HG02870 (cell line): ENCODE results near the gene EVL.

Experiments
- ATAC-seq: cut with Tn5 transposase; IDR thresholded peaks from one replicate; pipeline ENCODE4 v1.9.1; 2021; ENCODE audit warnings: mild to moderate bottlenecking, moderate library complexity; ENCODE audit not compliant: unreplicated experiment

The EVL gene

DNA sequence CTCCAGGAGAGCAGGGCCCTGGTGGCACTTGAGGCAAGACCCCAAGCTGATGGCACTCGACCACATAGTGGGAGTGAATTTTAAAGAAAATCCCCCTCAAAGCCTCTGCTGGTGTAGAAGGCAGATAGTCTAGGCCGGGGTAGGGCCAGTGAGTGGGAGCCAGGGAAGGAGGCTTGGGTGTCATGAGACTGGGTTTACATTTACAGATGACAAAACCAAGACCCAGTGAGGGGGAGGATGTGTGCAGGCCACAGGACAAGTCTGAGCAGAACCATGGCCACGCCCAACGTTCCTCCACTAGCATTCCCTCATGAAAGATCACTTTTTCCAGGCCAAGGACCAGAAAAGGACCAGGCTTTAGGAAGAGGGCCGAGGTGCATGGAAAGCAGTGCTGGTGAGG lies 42.0 kb downstream of the EVL start:
- ATAC-seq, result no peak

DNA sequence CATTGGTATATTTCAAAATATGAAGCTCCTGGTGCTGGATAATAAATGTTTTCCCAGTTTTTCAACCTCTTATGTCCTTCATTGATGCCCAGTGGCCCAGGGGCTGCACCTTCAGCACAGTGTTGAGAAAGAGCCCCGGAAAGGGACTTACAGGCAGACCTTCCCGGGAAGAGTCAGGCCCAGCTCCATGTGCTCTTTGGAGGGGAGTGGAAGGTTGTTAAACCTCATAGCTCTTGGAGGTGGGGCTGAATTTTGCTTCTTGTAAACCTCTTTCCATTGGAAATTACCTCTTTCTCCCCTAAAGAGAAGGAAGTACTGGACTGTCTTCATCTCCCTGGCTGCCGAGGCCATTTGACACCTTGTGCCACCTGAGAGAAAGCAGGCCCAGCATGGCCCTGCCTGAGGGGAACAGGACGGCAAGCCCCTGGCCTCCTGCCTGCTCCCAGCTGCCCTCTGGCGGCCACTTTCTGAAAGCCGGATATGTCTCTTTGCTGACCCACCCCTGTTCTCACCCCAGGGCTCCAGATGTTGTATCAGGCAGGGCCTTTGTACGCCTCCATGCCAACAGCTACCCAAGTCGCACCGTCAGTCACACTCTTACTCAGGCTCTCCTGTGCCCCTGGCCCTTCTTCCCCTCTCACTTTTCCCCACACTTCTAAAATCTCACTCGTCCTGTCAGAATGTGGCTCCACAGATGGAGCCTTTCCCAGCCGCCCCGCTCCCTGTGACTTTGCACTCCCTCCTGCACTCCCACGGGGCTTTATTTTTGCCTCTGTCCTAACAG lies 43.0 kb downstream of the EVL start:
- ATAC-seq, result peak; percentile 64

- ATAC-seq, result no peak
Measured at GRCh38 chr14:100108840-100109593, 43.8 kb downstream of the EVL start.

DNA sequence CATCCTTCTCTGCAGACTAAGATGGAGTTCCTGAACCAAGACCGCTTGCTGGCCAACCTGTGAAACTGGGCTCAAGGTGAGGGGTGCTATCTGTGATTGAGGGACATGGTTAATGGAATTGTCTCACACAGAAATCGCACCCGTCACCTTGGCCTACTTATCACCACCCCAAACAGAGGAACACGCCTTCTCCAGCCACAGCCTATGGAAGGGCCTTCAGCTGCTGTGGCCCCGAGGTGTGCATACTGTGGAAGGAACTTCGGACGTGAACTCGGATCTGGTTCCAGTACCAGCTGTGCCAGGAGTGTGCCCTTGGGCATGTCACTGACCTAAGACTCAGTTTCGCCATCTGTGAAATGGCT lies 44.4 kb downstream of the EVL start:
- no peak for ATAC-seq

- ATAC-seq, result no peak
Measured at GRCh38 chr14:100110816-100111215, 45.6 kb downstream of the EVL start.

DNA sequence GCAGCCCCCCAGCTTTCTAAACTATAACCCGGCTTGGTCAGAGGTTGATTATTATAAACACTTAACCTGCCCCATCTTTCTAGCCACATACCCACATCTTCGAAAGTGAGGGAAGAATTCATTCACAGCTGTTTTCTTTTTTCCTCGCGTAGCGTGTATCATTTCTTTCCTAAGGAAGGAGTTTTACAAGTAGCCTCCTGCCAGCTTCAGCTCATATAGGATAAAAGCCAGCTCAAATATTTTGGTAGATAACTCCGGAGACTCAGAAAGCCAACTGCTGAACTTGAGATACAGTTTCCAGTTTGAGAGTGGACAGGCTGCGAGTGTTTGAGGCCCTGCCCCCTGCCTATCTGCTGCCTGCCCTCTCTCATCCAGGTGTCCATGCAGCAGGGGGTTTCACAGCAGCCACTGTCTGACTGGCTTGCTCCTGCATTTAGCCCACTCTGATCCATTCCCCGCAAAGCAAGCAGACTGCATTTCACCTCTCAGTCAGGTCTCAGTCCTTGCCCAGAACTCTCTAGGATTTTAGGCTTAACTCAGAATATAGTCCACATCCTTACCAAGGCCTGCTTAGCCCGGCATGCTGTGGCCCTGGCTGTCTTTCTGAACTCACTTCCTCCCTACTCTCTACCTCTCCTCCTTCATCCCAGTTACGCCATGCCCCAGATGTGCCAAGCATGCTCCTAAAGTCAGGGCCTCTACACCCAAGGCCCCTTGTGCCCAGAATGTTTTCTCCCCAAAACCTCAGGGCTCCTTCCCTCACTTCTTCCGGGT lies 46.9 kb downstream of the EVL start:
- no peak for ATAC-seq

DNA sequence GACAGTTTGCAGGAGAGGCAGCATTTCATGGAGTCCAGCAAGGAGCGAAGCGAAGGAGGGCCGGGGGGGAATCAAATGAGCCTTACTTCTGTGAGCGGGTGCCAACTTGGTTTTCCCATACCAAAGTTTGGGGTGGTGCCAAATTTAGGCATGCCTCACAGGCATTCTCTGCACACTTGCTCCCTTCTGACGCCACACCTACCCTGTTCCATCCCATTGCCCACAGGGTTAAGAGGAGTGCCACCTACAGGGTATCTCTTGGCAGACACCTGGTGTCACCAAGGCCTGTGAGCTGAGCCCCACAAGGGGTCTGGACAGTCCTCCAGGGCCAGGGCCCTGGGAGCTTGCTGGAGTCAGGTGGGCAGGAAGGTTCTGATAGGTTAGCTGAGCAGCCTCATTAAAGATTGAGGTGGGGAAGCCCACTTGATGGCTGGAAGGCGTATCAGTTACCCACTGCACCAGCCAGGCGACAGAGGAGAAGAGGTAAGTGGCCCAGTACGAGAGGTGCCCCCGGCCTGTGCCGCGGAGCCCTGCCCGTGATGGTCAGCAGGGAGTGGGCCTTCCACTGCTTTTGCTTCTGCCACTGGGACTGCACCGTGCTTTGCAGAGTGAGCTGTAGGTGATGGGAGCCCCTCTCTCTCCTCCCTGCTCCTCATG lies 49.0 kb downstream of the EVL start:
- no peak for ATAC-seq

- ATAC-seq, result no peak
Measured at GRCh38 chr14:100115236-100115635, 50.0 kb downstream of the EVL start.

GRCh38 chr14:100115726-100116125 lies 50.5 kb downstream of the EVL start:
- ATAC-seq, result no peak

DNA sequence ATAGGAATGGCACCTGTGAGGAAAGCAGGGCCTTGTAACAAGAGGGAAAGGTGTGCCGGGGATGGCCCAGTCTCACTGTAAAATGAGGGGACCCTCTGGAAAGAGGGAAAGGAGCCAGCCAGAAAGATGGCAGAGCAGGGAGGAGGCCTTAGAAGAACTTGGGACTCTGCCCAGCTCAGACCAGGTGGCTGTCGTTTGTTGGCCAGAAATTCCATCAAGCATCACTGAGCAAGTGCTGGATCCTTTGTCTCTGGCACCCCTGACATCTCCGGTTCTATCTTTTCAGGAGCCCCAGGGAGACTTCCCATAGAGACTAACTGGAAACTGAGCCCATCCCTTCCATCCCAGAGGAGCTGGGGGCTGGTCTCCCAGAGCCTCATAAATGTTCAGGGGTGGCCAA lies 50.9 kb downstream of the EVL start:
- ATAC-seq, result no peak

GRCh38 chr14:100117026-100117425 lies 51.8 kb downstream of the EVL start:
- no peak for ATAC-seq

DNA sequence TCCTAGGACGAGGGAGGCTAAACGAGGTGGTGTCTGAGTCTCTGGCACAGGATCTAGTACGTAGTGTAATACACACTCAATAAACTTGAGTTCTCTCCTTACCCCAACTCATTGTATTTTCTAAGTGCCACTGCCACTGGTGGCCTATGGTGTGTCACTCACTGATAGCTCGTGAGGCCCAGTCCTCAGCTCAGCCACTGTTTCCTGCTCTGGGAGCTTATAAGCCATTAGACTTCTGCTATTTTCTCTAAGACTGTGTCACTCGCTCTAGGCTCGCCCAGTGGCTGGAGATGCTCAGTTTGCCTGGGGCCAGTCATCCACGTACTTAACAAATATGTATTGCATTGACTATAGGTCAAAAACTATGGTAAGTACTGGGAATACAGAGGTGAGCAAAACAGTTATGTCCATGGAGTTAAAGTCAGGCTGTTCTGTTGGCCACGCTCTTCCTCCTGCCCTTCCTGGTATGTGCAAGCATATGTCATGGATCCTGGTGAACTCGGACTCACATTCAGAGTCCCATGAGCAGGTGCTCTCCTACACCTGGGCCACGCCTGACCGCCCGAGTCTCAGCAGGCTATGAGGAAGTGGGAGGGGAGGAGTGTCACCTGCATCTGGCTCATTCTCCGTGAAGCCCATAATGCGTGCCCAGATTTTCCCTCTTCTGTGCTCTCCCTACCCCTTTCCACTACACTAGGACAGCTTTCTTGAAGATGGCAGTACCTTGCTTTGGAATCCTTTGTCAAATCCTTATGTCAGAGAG lies 52.6 kb downstream of the EVL start:
- no peak for ATAC-seq

DNA sequence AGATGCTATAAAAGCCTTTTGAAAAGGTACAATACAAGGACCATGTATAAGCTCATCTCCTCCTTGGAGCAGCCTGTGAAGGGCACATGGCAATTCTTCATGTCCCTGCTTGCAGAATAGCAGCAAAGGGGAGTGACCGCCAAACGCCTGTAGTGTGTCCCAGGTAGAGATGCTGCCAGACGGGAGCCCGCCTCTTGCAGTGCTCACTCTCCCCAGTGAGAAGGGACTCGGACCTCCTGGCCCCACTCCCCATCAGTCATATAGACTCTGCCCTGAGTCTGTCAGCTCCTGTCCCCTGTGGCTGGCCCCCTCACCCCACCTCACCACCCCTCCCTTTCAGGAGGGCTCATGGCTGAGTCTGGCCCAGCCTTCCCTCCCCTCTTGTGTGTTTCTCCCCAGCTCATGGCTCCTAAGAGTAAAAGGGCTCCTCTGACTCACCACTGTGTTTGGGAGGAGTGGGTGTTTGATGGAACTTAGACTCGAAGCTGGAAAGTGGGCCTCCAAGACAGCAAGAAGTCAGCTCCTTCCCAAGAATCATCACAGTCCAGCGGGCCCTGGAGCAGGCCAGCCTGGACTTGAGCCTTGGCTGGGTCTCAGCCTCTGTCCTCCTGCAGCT lies 53.3 kb downstream of the EVL start:
- no peak for ATAC-seq

- no peak for ATAC-seq
Measured at GRCh38 chr14:100119251-100119650, 54.0 kb downstream of the EVL start.

- no peak for ATAC-seq
Measured at GRCh38 chr14:100120522-100121269, 55.5 kb downstream of the EVL start.

DNA sequence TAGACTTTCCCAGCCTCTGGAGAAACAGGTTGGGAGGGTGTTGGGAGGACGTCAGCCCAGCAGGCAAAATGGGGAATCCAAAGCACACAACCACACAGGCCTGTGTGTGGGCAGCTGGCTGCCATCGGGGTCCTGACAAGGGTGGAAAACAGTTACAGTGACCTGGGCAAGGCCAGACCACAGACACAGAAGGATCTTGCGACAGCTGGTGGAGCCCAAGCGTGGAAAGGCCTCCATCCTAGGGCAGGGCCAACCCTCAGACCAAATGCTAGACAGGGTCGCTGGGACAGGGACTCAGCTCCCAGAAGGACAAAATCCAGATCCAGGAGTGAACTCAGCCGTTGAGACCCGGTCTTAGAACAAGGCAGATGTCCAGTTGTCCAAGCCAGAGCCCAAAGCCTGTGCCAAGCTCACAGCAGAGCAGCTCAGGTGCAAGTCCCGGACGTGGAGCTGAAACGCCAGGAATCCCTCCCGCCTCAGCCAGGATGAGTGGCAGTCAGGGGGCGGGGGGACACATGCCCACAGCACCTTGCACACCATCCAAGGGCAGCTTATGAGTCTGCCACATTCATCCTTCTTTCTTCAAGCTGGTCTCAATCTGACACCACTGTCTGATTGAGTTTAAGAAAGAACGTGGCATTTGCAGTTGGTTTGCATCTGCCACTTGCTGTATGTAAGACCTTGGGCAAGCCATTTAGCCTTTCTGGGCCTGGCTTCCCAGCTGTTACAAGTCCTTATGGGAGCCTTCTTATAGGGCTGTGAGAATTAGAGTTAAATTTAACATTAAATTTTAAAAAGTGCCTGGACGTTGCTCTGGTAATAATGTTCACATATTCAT lies 56.6 kb downstream of the EVL start:
- ATAC-seq, result no peak

DNA sequence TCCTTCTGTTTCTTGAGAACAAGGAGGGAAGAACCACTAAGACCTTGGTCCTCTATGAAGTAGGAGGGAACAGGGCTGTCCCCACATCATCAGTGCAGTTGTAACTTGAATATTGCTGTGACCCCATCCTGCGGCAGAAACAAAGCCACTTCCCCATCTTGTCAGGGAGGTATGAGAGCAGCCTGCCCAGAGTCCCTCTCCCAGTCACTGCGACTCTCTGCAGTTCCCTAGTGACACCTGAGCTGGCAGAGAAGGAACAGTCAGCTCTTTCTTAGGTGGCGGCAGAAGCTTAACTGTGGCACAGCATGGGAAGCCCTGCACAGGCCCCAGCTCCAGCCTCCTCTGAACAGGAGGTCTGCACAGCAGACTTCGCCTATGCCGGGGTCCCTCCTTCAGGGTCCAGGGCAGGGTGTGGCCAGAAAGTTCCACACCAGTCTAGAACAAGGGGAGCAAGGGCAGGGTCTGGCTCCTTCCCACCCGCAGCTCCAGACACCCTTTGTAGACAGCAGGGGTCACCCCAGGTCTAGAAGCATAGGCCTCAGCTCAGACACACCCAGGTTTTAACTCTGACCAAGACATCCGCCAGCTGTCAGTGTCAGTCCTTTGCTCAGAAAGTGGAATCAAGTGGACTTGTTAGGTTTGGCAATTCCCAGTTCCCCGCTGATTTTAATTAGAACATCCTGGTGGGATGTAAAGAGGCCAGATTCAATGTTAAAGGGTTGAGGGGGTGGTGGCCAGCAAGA lies 57.4 kb downstream of the EVL start:
- no peak for ATAC-seq

GRCh38 chr14:100123618-100124017 lies 58.4 kb downstream of the EVL start:
- no peak for ATAC-seq
